ENCODE results near the gene CLDN5. TPM values are rescaled to one million over a fixed set of nuclear protein-coding genes. Genes with fewer than 3 reads are reported as not detected.

CLDN5 gene
- total RNA-seq, 4 donors from 2014 or later, result 22.1 to 112 (median 56.8) TPM

- no peak overlapping the region for H3K27ac ChIP-seq
- no peaks in the 10 kb centered on the region for H3K9me3 ChIP-seq
- 91% methylated on average over 10 of the region's 10 CpGs for WGBS
- H3K27me3 ChIP-seq, result peaks cover 34% of the 10 kb centered on the region
- peak in 1 of 2 donors; percentile 44 for DNase-seq (ENCODE audit: low spot score in 2 of 2)
- H3K4me1 ChIP-seq, result peaks cover 19% of the 10 kb centered on the region
- TF ChIP-seq EP300 (IDR thresholded peaks at IDR 0.05) (no peak), POLR2AphosphoS5 (IDR thresholded peaks at IDR 0.05) (no peak), CTCF (IDR thresholded peaks at IDR 0.05) (no peak), POLR2A (IDR thresholded peaks at IDR 0.05) (no peak)
- H3K36me3 ChIP-seq, result no peaks in the 10 kb centered on the region
- peak overlapping the region; percentile 50 for H3K4me3 ChIP-seq
Observed at GRCh38 chr22:19520566-19521305, 3.5 kb downstream of the CLDN5 start.

GRCh38 chr22:19520007-19520406 lies 4.2 kb downstream of the CLDN5 start:
- H3K36me3 ChIP-seq, result no peaks in the 10 kb centered on the region
- DNase-seq (ENCODE audit: low spot score in 2 of 2), result peak in 1 of 2 donors; percentile 65
- no peaks in the 10 kb centered on the region for H3K9me3 ChIP-seq
- H3K4me3 ChIP-seq, result no peak overlapping the region
- WGBS, result 79% methylated on average over 5 of the region's 6 CpGs
- H3K27ac ChIP-seq, result no peak overlapping the region
- TF ChIP-seq POLR2A (IDR thresholded peaks at IDR 0.05) (no peak), CTCF (IDR thresholded peaks at IDR 0.05) (no peak), EP300 (IDR thresholded peaks at IDR 0.05) (no peak), POLR2AphosphoS5 (IDR thresholded peaks at IDR 0.05) (no peak)
- peaks cover 19% of the 10 kb centered on the region for H3K4me1 ChIP-seq
- H3K27me3 ChIP-seq, result peaks cover 27% of the 10 kb centered on the region

- Histone ChIP-seq H3K36me3 (no peaks in the 10 kb centered on the region), H3K27ac (no peak overlapping the region), H3K4me1 (peaks cover 14% of the 10 kb centered on the region), H3K4me3 (no peak overlapping the region), H3K27me3 (peaks cover 20% of the 10 kb centered on the region), H3K9me3 (no peaks in the 10 kb centered on the region)
- DNase-seq (ENCODE audit: low spot score in 2 of 2), result no peak
- 91% methylated on average over 6 of the region's 17 CpGs for WGBS
- TF ChIP-seq POLR2A (IDR thresholded peaks at IDR 0.05) (no peak), EP300 (IDR thresholded peaks at IDR 0.05) (no peak), POLR2AphosphoS5 (IDR thresholded peaks at IDR 0.05) (no peak), CTCF (IDR thresholded peaks at IDR 0.05) (no peak)
Observed at GRCh38 chr22:19519041-19519926, 4.9 kb downstream of the CLDN5 start.

- DNase-seq (ENCODE audit: low spot score in 2 of 2), result no peak
Observed at GRCh38 chr22:19518635-19519034, 5.6 kb downstream of the CLDN5 start.

More at GRCh38 chr22:19518635-19519034, 5.6 kb downstream of the CLDN5 start:
- WGBS, result 92% methylated on average over 10 of the region's 10 CpGs
- no peak overlapping the region for H3K27ac ChIP-seq
- H3K27me3 ChIP-seq, result peaks cover 13% of the 10 kb centered on the region
- TF ChIP-seq EP300 (IDR thresholded peaks at IDR 0.05), result no peak
- no peak for TF ChIP-seq POLR2A (IDR thresholded peaks at IDR 0.05)
- no peak for TF ChIP-seq CTCF (IDR thresholded peaks at IDR 0.05)
- TF ChIP-seq POLR2AphosphoS5 (IDR thresholded peaks at IDR 0.05), result no peak
- no peak overlapping the region for H3K4me3 ChIP-seq
- H3K36me3 ChIP-seq, result no peaks in the 10 kb centered on the region
- H3K4me1 ChIP-seq, result peaks cover 8% of the 10 kb centered on the region
- H3K9me3 ChIP-seq, result no peaks in the 10 kb centered on the region

All from suprapubic skin (tissue), 4 donors.